DLD1 (cell line): ENCODE data around the gene CEP295NL.
"Not testable (repeated sequence)": the region's sequence is repeated elsewhere in the genome, so short reads cannot be mapped to it uniquely, and the experiment has no call there.

Experiments used
- in situ Hi-C: cut with HindIII; loops from 2 replicates; pipeline ENCODE4 v1.10.0; 2017; ENCODE audit warnings: low sequenced_read_pairs

CEP295NL gene

DNA sequence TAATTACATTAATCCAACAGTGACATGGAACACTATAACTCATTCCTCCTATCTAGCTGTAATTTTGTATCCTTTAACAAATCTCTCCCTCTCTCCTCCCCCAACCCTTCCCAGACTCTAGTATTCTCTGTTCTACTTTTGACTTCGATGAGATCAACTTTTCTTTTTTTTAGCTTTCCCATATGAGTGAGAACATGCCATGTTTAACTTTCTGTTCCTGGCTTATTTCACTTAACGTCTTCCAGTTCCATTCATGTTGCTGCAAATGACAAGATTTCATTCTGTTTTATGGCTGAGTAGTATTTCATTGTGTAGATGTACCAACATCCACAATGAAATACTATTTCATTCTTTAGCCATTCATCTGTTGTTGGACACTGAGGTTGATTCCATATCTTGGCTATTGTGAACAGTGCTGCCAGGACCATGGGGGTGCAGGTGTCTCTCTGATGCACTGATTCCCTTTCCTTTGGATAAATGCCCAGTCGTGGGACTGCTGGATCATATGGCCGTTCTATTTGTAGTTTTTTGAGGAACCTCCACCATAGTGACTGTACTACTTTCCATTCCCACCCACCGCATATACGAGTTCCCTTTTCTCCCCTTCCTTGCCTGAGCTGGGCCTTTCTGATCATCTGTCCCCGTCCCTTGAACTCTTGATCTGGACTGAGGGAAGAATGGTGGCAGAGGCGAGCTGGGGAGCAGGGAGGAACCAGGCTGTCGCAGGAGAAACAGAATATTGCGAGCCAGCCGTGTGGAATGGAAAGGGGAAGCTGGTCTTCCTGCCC, 7.7 kb upstream of the CEP295NL start:
- in situ Hi-C loops, result no loop called here

DNA sequence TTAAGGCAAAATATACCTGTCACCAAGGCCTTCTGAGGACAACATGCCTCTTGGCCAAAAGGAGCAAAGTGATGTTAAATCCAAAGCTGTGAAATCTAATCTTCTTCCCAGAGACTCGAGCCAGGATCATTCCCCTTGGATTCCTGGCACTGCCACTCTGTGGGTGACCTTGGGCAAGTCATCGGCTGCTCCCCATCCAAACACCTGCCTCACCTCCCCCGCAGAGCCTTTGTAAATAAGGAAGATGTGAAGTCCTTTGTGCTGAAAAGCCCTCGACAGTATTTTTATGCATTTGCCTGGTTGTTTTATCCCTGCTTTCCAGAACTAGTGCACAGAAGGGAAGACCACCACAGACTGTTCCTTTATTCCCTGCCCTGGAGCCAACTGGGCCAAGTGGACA, 5.4 kb upstream of the CEP295NL start:
- in situ Hi-C loops, result no loop called here

GRCh38 chr17:78905541-78905940, 2.5 kb upstream of the CEP295NL start:
- in situ Hi-C loops, result no loop called here

GRCh38 chr17:78905116-78905515, 2.1 kb upstream of the CEP295NL start:
- in situ Hi-C loops, result no loop called here

- in situ Hi-C loops, result no loop called here
These were observed 1.4 kb upstream of the CEP295NL start for GRCh38 chr17:78904371-78904770.

- in situ Hi-C loops, result not testable (repeated sequence)
These were observed 770 bp downstream of the CEP295NL start for GRCh38 chr17:78902231-78902630.

DNA sequence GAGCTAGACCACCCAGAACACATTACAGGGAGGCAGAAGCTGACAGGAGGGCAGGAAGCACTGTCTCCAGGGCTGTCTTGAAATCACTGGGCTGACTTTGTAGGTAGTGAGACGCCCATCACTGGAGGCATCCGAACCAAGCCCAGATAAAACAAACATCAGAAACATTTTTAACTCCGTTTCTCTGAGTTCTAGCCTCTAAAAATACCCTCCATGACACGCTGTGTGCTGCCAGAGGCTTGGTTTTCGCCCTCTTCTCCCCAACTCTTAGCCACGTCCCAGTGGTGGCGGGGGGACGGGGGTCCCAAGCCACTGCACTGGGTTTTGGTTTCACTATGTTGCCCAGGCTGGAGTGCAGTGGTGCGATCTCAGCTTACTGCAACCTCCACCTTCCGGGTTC, 1.2 kb downstream of the CEP295NL start:
- in situ Hi-C loops, result no loop called here

DNA sequence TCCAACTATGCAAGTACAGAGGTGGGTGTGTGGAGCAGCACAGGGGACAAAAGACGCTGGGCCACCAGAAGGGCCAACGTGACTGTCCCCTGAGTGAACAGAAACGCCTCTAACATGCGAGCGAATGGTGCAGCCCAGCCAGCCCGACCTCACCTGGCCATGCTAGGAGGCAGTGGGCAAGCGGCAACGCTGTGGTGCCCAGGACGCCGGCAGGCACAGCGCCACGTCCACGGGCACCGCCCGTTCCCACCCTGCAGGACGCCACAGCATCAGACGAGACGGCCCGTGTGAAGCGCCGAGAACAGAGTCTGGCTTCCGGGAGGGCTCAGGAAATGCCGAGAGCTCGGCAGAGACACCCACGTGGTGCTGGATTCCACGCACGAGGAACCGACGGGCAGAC, 2.2 kb downstream of the CEP295NL start:
- in situ Hi-C loops, result no loop called here

DNA sequence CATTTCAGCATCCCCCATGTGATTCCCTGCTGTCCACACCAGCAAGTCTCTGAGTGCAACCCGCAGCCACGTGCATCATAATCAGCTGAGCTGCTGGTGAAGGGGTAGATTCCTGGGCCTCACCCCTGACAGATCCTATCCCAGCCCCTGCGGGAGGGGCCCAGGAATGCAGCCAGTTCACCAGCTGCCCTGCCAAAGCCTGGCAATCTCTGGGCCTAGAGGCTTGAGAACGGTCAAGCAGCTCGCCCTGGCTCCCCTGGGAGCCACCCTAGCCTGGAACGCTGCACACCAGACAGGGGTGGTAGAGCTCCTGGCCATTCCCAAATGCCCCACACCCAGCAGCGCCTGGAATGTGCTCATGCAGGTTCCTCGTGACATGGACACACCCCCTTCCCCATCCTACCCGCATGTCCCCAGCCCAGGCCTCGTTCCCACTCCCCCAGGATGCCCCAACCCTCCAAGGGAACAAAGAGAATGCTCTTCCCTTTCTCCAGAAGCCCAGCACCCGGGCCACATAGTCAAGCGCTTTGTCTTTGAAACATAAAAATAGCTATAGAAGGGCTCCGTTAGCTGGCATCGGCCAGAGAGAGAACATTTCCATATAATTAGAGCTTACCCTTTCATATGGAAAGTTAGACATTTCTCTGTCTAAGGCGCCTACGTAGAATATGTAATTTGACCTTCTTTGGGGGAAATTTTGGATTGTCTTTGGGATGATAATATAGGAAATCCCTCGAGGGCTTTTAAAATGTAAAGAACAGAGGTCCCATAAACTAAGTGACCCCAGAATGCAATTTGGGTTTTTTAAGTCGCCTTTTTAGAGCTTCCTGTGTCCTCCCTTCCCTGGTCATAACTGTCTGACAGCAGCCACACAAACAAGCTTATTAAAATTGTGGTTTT, 3.4 kb downstream of the CEP295NL start:
- in situ Hi-C loops, result no loop called here

GRCh38 chr17:78898947-78899346, 4.1 kb downstream of the CEP295NL start:
- in situ Hi-C loops, result no loop called here

- in situ Hi-C loops, result no loop called here
These were observed 4.7 kb downstream of the CEP295NL start for GRCh38 chr17:78898075-78898836.

DNA sequence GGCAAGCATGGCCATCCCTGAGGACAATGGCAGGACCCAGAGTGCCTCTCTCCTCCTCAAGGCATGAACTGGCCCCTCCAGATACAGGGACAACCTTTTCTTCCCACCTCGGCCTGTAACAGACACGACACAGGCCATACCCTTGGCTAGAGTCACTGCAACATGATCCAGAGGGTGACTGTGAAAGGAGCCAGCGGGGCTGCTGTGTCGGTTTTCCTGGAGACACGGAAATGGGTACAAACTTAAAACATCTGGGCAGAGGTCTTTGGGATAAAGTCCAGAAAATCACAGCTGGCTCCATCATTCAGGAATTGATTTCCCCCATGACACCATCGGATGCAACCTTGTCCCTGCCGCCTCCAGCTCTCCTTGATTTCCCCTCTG, 5.3 kb downstream of the CEP295NL start:
- in situ Hi-C loops, result no loop called here

DNA sequence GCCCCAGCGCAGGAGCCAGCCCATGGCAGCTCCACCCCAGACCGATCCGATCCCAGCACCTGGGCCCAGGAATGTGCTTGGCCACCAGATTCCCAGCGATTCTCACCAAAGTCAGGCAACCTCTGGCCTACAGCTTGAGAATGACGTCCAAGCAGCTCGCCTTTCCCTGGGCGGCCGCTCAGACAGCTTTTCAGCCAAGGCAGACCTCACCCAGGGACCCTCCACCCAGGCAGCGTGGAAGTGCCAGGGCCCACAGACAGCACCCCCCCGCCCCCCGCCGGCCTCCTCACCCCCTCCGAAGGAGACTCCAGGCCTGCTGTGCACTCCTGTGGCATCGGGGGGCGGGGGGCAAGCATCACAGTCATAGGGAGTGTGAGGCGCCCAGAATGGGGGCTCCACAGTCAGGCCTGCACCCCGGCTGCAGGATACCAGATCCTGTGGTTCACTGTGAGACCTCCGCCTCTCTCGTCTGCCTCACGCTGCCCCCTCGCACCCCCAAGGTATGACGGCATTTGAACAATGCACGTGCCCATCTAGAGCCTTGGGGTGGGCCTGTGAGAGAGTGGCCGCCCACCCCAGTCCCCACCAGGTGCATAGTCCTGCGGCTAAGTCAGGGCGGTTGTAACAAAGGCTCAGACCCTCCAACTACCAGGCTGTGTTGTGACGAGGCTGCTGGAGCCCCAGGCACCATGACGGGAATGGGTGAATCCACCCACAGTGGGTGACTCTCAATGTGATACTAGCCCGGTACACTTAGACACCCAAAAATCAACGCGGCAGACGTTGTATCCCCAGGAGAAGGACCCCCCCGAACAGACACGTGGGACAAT, 6.0 kb downstream of the CEP295NL start:
- in situ Hi-C loops, result no loop called here

GRCh38 chr17:78896091-78896833, 6.7 kb downstream of the CEP295NL start:
- in situ Hi-C loops, result no loop called here

DNA sequence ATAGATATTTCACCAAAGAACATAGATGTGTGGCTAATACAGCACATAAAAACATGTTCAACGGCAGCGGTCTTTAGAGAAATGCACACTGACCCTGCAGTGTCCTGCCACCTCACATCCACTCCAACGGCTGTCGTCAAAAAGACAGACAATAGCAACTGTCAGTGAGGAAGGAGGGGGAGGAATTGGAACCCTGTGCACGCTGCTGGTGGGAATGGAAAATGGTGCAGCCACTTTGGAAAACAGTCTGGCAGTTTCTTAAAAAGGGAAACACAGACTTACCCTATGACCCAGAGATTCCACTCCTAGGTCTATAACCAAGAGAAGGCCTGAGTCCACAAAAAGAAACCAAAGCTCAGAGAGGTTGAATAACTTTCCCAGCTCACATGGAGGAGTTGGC, 7.7 kb downstream of the CEP295NL start:
- in situ Hi-C loops, result no loop called here

DNA sequence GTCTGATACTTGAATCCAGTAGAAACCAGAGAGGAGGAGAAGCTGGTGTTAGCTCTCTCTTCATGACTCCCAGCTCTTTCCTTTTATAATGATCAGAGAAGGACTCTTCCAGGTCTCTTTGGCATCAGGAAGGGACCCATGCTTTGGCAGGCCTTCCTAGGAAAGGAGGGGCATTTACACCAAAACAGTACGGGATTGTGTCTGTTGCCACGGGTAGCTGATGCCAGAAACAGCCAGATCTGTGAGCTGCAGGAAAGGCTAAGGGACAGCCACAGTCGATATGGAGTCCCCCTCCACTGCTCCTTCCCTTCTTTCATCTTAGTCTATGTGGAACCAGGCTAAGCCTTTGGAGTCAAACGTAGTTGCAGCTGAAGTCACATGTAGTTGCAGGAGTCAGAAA, 9.3 kb downstream of the CEP295NL start:
- in situ Hi-C loops, result no loop called here

GRCh38 chr17:78892936-78893379, 10.0 kb downstream of the CEP295NL start:
- in situ Hi-C loops, result no loop called here

GRCh38 chr17:78892520-78892919, 10.5 kb downstream of the CEP295NL start:
- in situ Hi-C loops, result no loop called here

DNA sequence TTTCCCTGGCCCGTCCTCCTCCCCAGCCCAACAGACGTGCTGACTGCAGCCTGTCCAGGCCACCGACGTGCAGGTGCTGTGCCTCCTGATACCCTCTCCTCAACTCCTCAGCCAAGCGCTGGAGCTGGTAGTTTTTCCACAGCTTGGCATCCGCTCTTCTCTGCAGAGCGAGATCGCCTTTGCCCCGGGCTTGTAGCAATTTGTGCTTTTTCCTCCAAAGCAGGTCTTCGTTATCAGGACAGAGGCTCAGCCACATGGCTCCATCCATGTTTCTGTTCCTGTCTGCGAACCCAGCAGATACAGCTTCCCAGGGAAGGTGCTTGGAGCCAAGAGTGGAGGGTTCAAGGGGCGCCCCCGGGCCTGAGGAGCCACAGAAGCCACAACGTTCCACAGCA, 10.9 kb downstream of the CEP295NL start:
- in situ Hi-C loops, result no loop called here
